Measurements from ENCODE around the gene AKAP8.
"Not testable (repeated sequence)": the region's sequence is repeated elsewhere in the genome, so short reads cannot be mapped to it uniquely, and the experiment has no call there.

The AKAP8 gene

GRCh38 chr19:15340086-15340485 lies 39.5 kb downstream of the AKAP8 start:
- no peak overlapping the region for H3K27ac ChIP-seq
- no peak for TF ChIP-seq CTCF (conservative IDR thresholded peaks at IDR 0.05)

GRCh38 chr19:15337202-15337601 lies 42.4 kb downstream of the AKAP8 start:
- no peak overlapping the region for H3K27ac ChIP-seq
- no peak for TF ChIP-seq CTCF (conservative IDR thresholded peaks at IDR 0.05)

- H3K27ac ChIP-seq, result not testable (repeated sequence)
Measured at GRCh38 chr19:15335992-15336391, 43.6 kb downstream of the AKAP8 start.

GRCh38 chr19:15332311-15332996 lies 47.1 kb downstream of the AKAP8 start, which contains the start of gene BRD4:
TSS of gene BRD4 (minus strand) at chr19:15332539. CDS start at chr19:15273099, 59,440 bp downstream.
- TF ChIP-seq CTCF (conservative IDR thresholded peaks at IDR 0.05), result no peak
- peak within 1 kb of the TSS; percentile 99 for H3K27ac ChIP-seq

GRCh38 chr19:15331419-15332310 lies 47.9 kb downstream of the AKAP8 start:
- H3K27ac ChIP-seq, result peak overlapping the region; percentile 99
- TF ChIP-seq CTCF (conservative IDR thresholded peaks at IDR 0.05), result no peak

- no peak for TF ChIP-seq CTCF (conservative IDR thresholded peaks at IDR 0.05)
- peak overlapping the region; percentile 99 for H3K27ac ChIP-seq
Measured at GRCh38 chr19:15330801-15331418, 48.7 kb downstream of the AKAP8 start.

- no peak overlapping the region for H3K27ac ChIP-seq
- TF ChIP-seq CTCF (conservative IDR thresholded peaks at IDR 0.05), result no peak
Measured at GRCh38 chr19:15328312-15328711, 51.3 kb downstream of the AKAP8 start.

Measured in VCaP (cell line).